HG03095 (cell line): ENCODE measurements around the gene MINDY4B.

Experiments used
- ATAC-seq: cut with Tn5 transposase; IDR thresholded peaks from one replicate; pipeline ENCODE4 v1.9.1; 2021; ENCODE audit warnings: moderate library complexity; ENCODE audit not compliant: unreplicated experiment

MINDY4B gene

DNA sequence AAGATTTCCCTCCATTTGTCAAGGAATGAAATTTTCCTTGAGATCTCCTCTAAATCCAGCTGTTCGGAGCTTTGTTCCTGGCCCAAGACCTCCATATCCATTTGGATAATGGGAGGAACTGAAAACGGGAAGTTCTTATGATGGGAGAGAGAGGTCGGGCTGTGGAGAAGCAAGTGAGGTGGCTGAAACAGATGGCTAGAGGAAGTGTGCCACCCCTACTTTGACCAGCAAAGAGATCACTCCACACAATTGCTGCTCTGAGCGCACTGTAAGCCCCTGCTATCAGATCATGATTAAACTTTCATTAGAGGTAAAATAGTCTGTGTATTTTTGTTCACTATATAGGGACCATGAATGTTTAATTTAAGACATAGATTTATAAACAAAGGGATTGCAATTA, at the start of gene MINDY4B:
Gene MINDY4B (minus strand): TSS at position 101 of the 400 bp plus-strand sequence. CDS start 0 bp downstream, at position 101.
- no peak for ATAC-seq

- no peak for ATAC-seq
Observed at GRCh38 chr3:150951923-150952322, 46.7 kb upstream of the MINDY4B start.

DNA sequence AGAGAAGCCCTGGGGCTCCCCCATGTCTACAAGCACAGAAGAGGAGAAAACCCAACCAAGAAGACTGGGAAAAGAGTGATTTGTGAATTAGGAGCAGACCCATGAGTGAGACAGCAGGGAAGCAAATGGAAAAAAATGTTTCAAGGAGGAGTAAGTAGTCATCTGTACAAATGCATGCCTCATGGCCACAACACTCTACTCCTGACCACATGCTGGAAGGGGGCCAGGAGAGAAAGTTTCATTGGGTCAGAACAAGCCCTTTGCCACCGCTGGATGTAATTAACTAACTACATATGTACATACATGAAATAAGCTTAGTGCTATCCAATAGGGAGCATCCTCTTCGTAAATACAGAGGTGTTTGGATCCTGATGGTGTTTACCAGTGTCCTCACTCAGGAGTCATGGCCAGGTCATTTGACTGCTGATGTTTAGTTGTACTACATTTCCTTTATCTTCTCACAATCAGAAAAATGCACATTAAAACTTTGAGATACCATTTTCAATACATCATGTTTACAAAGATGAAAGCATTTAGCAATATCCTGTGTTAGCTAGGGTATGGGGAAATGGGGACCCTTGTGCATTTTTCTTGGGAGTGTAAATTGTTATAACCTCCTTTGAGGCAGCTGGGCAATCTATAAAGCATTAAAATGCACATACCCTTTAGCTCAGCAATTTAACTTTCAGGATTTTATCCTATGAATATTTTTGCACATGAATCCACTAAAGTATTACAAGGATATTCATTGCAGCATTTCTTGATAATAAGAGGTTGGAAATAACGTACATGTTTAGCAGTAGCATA, 40.2 kb upstream of the MINDY4B start:
- no peak for ATAC-seq

- ATAC-seq, result no peak
Observed at GRCh38 chr3:150942221-150942620, 37.0 kb upstream of the MINDY4B start.

GRCh38 chr3:150936693-150937092, 31.5 kb upstream of the MINDY4B start:
- no peak for ATAC-seq

- no peak for ATAC-seq
Observed at GRCh38 chr3:150933473-150933995, 28.3 kb upstream of the MINDY4B start.

DNA sequence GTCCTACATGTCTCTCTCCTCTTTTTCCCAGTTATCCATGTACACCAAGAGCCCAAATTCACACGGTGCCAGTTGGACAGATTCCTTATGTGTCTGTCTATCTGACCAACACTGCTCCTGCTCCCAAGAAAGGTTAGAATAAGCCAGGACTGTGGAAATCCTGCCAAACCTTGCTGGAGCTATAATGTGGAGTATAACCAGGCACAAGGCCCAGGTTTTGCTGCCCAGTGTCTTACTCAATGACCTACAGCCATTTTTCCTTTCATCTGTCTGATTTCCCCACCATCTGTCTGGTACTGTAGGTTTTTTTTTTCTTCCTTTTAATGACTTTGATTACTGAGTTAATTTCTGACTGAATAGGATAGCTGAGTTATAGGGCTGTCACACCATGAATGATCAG, 26.5 kb upstream of the MINDY4B start:
- no peak for ATAC-seq

DNA sequence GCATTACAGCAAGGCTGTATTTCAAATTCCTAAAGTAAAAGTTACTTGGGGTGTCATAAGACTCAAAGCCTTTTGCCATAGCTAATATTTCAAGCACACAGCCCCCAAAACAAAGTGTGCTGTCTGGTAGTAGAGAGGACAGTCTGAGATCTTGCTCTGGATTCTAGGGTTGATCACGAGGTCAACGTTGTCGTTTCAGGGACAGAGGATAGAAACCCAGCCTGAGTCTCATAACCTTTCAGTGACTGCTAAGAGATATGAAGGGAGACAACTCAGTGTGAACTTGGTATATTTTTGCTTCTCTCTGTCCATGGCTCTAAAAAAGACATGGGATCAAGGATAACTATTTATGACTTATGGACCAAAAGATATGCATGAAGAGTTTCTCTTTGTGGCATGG, 25.6 kb upstream of the MINDY4B start:
- ATAC-seq, result no peak

DNA sequence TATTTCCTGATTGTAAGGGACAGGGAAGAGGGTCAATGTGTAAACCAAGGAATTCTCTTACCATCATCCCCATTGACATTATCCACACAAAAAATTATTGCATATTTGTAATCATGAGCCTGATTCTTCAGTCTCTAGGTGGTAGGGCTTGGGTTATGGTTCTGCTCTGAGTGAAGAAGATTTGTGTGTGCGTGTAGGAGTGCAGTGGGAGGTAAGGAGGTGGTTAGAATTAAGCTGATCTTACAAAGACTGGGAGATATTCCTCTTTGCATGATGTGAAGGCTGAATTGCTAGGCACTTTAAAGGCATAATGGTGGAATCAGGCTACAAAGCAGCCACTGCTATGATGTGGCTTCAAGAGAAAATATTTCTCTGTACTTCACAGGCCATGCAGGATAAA, 23.0 kb upstream of the MINDY4B start:
- no peak for ATAC-seq

- ATAC-seq, result no peak
Observed at GRCh38 chr3:150926328-150926727, 21.1 kb upstream of the MINDY4B start.

DNA sequence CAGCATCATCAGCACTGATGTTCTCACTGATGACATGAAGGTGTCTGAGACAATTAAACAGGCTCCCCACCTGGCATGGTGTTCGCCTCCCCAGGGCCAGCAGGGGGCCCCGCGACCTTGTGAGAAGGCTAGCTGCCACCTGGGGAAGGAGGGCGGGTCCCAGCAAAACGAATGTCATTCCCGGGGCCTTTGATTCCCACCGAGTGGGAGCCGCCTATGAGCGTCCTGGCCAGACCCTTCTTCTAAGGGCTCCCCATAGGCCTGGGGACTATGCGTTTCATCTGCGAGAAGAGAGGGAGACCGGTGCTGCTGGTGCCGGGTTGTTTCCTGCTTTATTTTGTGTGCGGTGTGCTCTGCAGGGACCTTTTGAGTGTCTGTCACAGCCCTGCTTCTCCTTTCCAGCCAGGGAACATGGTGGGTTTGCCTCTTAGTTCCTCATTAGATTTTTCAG, 20.5 kb upstream of the MINDY4B start:
- peak; percentile 84 for ATAC-seq

- no peak for ATAC-seq
Observed at GRCh38 chr3:150922611-150923010, 17.4 kb upstream of the MINDY4B start.

DNA sequence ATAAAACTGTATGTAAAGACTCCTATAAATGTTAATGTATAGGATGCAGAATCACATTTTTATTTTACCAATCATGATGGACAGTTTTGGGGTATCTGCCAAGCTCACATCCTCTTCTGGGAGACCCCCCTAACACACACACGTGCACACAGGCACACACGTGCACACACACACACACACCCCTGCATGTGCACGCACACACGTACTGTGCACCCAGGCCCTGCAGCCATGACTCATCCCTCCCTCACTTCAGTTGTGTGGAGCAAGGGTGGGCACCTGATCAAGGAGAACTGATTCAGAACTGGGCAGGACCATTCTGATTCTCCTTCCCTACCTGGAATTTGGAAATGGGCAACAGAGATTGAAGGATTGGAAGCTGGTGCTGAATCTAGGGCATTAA, 16.0 kb upstream of the MINDY4B start:
- no peak for ATAC-seq

GRCh38 chr3:150920236-150920635, 15.0 kb upstream of the MINDY4B start:
- ATAC-seq, result no peak

- ATAC-seq, result no peak
Observed at GRCh38 chr3:150917951-150918350, 12.7 kb upstream of the MINDY4B start.

DNA sequence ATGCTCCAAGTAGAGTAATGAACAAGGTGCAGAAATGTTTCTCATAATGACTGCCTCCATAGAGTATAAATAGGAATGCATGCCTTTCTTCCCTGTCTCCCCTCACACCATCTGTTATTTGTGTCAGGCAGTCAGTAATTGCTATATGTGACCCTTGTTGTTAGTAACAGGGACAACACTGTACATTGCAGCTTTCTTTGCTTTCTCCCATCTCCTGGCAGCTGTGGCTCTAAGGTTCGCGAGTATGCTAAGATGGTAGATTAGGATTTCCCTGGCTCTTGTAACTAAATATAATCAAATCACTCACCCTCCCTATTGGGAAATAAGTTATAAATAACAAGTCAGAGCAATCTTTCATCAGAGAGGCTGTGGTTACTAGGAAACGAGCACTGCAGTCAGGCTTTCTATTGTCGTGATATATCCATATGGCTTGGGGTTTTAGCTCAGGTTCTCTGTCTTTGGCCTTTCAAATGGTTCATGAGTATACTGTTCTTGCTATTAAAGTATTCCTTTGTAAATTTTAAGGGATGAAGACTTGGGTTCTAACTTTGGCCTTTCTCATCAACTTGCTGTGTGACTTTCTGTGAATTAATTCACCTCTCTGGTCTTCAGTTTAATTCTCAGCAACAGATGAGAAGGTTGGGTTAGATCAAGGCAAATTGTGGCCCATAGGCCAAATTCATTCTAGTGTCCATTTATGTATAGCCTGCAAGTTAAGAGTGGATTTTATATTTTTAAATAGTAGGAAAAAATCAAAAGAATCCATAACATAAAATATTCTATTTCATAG, 8.1 kb upstream of the MINDY4B start:
- peak; percentile 17 for ATAC-seq

- peak; percentile 82 for ATAC-seq
Observed at GRCh38 chr3:150912501-150912900, 7.3 kb upstream of the MINDY4B start.

DNA sequence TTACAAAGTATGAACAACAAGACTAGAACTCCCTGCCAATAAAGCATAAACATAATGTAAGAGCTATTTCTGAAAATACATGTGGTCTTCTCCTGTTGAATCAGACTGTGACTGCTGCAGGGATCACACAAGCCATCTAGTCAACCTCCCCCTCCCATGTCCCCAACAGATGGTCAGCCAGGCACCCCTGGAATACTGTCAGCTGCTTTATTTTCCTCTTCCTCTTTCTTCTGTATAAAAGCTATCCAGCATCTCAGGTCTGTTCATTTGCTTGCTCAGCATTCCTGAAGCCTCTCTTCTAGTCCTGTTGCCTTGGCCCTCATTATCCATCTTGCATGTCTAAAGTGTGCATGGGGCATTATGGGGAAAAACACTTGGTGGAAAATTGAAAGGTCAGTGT, 6.5 kb upstream of the MINDY4B start:
- no peak for ATAC-seq

DNA sequence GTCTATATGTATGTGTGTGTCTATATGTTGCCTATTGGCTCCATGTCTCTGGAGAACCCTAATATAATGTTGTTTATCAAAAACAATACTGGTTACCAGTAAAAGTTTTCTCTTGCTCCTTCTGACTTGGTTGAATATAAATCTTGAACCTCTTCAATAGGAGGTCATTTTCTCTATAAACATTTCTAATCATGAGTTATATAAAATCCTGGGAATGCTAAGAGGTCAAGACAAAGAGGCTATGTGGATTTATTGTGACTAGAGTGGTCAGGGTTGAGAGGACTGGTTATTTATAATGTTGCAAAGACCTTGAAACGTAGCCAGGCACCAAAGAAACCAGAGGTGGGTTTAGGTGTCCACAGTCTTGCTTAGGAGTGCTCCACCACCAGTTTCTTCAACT, 1.2 kb upstream of the MINDY4B start:
- ATAC-seq, result no peak

- no peak for ATAC-seq
Observed at GRCh38 chr3:150905746-150906145, 507 bp upstream of the MINDY4B start.

DNA sequence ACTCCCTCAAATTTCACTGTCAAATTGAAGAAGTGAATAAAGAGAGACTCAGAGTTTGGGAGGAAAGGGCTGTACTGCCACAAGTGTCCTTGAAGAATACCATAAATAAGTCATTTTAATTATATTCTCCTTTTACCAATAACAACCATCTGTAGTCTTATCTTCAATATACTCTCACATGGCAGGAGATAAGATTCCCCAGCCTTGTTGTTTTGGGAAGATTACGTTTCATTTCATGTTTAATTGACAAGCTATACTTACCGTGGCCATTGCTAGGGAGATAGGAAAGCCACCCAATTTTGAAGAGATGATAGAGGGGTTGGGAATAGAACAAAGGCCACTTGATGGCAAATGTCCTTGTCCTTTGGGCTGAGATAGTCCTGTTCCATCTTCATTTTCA, 2.3 kb downstream of the MINDY4B start:
- no peak for ATAC-seq

DNA sequence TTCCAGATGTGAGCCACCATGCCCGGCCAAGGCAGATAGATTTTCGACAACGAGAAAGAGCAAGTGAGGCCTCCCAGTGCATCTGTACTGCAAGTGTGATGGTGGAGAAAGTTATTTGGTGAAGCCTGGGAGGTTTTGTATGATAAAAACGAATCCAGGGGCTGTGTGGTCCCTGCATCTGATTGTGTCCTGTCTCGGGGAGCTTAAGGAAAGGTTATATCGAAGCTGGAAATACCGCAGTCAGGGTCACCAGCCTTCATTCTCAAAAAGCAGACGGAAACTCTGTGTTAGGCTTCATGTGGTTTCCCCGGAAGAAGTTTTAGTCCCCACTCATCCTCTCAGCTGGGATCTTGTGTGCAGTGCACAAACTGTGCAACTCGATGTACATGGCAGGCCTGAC, 3.4 kb downstream of the MINDY4B start:
- ATAC-seq, result no peak
